GM12872 (cell line): ENCODE data around the gene SECISBP2.

Experiments used
- CTCF ChIP-seq: IDR thresholded peaks from 3 replicates; pipeline ENCODE4 v1.5.1; 2011; ENCODE audit warnings: low read depth, mild to moderate bottlenecking, low read length, moderate library complexity; ENCODE audit not compliant: insufficient read depth

SECISBP2 gene

GRCh38 chr9:89365532-89365912, 47.2 kb downstream of the SECISBP2 start:
- TF ChIP-seq CTCF: no peak

GRCh38 chr9:89366711-89367110, 48.4 kb downstream of the SECISBP2 start:
- TF ChIP-seq CTCF: no peak

- no peak for TF ChIP-seq CTCF
Observed at GRCh38 chr9:89367281-89367680, 49.0 kb downstream of the SECISBP2 start.

GRCh38 chr9:89367726-89368437, 49.6 kb downstream of the SECISBP2 start:
- no peak for TF ChIP-seq CTCF

- no peak for TF ChIP-seq CTCF
Observed at GRCh38 chr9:89368550-89368949, 50.2 kb downstream of the SECISBP2 start.

- no peak for TF ChIP-seq CTCF
Observed at GRCh38 chr9:89368978-89369377, 50.7 kb downstream of the SECISBP2 start.

- TF ChIP-seq CTCF: no peak
Observed at GRCh38 chr9:89370593-89370992, 52.3 kb downstream of the SECISBP2 start.

- TF ChIP-seq CTCF: no peak
Observed at GRCh38 chr9:89372230-89372816, 54.0 kb downstream of the SECISBP2 start.
